HepG2 (cell line): ENCODE measurements around the gene PGS1. TPM values are rescaled to one million over a fixed set of nuclear protein-coding genes. Genes with fewer than 3 reads are reported as not detected.

Experiments used
- FOXP1 ChIP-seq, 2 experiments: fragments of 450-650 bp in 1 of 2; IDR thresholded peaks; 2 replicates each; pipeline ENCODE4 v1.6.1; 2017 to 2018; ENCODE audit warnings: antibody characterized with exemption in 1 of 2
- GABPA ChIP-seq, 2 experiments: IDR thresholded peaks; 2 replicates each; pipeline ENCODE4 v1.6.1; 2011 to 2016; ENCODE audit warnings: low read depth in 2 of 2, low read length in 1 of 2, missing biosample characterization in 1 of 2, missing genetic modification characterization in 1 of 2
- KDM1A ChIP-seq: IDR thresholded peaks from 2 replicates; pipeline ENCODE4 v1.6.1; 2016; ENCODE audit warnings: missing compliant biosample characterization
- KLF13 ChIP-seq: sonication (generic); formaldehyde crosslinking; IDR thresholded peaks from 2 replicates; pipeline ENCODE4 v1.4.0; 2020; ENCODE audit warnings: mild to moderate bottlenecking, missing genetic modification reagents
- REL ChIP-seq: sonication (generic); formaldehyde crosslinking; conservative IDR thresholded peaks from 2 replicates; pipeline ENCODE4 v1.8.0; 2022; ENCODE audit warnings: mild to moderate bottlenecking, missing genetic modification reagents, moderate library complexity
- RFX3 ChIP-seq: IDR thresholded peaks from 2 replicates; pipeline ENCODE4 v1.6.1; 2016; ENCODE audit warnings: missing biosample characterization, missing genetic modification reagents
- RFXANK ChIP-seq: IDR thresholded peaks from 2 replicates; pipeline ENCODE4 v1.6.1; 2016
- TBX2 ChIP-seq: sonication (generic); formaldehyde crosslinking; IDR thresholded peaks from 2 replicates; pipeline ENCODE4 v1.5.0; 2020; ENCODE audit warnings: missing genetic modification reagents, mild to moderate bottlenecking, borderline replicate concordance
- TP53 ChIP-seq: sonication (generic); formaldehyde crosslinking; conservative IDR thresholded peaks from 2 replicates; pipeline ENCODE4 v1.4.0; 2020; ENCODE audit warnings: missing genetic modification reagents
- ZFP36 ChIP-seq: fragments of 150-350 bp; IDR thresholded peaks from 2 replicates; pipeline ENCODE4 v1.6.1; 2018; ENCODE audit warnings: borderline replicate concordance, low read length, low read depth; ENCODE audit not compliant: partially characterized antibody
- ZNF331 ChIP-seq: sonication (generic); formaldehyde crosslinking; IDR thresholded peaks from 2 replicates; pipeline ENCODE4 v1.4.0; 2020; ENCODE audit warnings: missing genetic modification reagents
- ZNF570 ChIP-seq: sonication (generic); formaldehyde crosslinking; IDR thresholded peaks from 2 replicates; pipeline ENCODE4 v1.4.0; 2020; ENCODE audit warnings: mild to moderate bottlenecking, missing genetic modification reagents, borderline replicate concordance
- ZNF709 ChIP-seq: sonication (generic); formaldehyde crosslinking; IDR thresholded peaks from 2 replicates; pipeline ENCODE4 v1.5.0; 2020; ENCODE audit warnings: mild to moderate bottlenecking, missing genetic modification reagents
- ZNF792 ChIP-seq: IDR thresholded peaks from 2 replicates; pipeline ENCODE4 v1.6.1; 2016
- ZSCAN25 ChIP-seq: sonication (generic); formaldehyde crosslinking; IDR thresholded peaks from 2 replicates; pipeline ENCODE4 v1.8.0; 2022; ENCODE audit warnings: mild to moderate bottlenecking, missing genetic modification reagents
- polyA plus RNA-seq, 8 experiments: library from polyadenylated mRNA; depleted of rRNA in 3 of 8; stranded (reverse) in 7 of 8; unstranded in 1 of 8; fragments of >200 nt; fragmentation: Illumina TruSeq in 4 of 8; extraction: Trizol in 4 of 8; gene quantifications; 2 replicates each; pipeline versions ENCODE4 v1.2.1 to v1.2.3, GENCODE V29; 2011 to 2016; ENCODE audit warnings: low read depth in 4 of 8, missing spikeins in 1 of 8, mixed read lengths in 1 of 8; ENCODE audit not compliant: insufficient read depth in 1 of 8
- total RNA-seq, 5 experiments: library from RNA; depleted of rRNA; stranded (reverse); fragments of >200 nt; fragmentation: Illumina TruSeq; extraction: Trizol; gene quantifications; 2 replicates each; pipeline ENCODE4 v1.2.3, GENCODE V29; 2016; ENCODE audit warnings: low read depth in 1 of 5
- TF ChIP-seq, protein P1 (sequence below): sonication (generic); formaldehyde crosslinking; IDR thresholded peaks from 2 replicates; pipeline ENCODE4 v1.8.1; 2023; ENCODE audit warnings: mild to moderate bottlenecking, inconsistent platforms, moderate library complexity, missing genetic modification reagents, borderline replicate concordance
- TF ChIP-seq, protein P2 (sequence below): sonication (generic); formaldehyde crosslinking; IDR thresholded peaks from 2 replicates; pipeline ENCODE4 v1.4.0; 2020; ENCODE audit warnings: missing genetic modification reagents, borderline replicate concordance
- TF ChIP-seq, protein P3 (sequence below): IDR thresholded peaks from 2 replicates; pipeline ENCODE4 v1.6.1; 2012; ENCODE audit warnings: low read length, improper control_type of control experiment
- TF ChIP-seq, protein P4 (sequence below): sonication (generic); formaldehyde crosslinking; IDR thresholded peaks from 2 replicates; pipeline ENCODE4 v1.5.0; 2020; ENCODE audit warnings: missing genetic modification reagents

Gene PGS1
- total and polyA plus RNA-seq, 2 of the 13 experiments (the other 11 are each of a cell fraction or from before 2014, with no cell fraction given), result 25.9 to 31.5 TPM

GRCh38 chr17:78355045-78355641, 23.3 kb upstream of the PGS1 start (continued):
- TF ChIP-seq, protein P1, sequence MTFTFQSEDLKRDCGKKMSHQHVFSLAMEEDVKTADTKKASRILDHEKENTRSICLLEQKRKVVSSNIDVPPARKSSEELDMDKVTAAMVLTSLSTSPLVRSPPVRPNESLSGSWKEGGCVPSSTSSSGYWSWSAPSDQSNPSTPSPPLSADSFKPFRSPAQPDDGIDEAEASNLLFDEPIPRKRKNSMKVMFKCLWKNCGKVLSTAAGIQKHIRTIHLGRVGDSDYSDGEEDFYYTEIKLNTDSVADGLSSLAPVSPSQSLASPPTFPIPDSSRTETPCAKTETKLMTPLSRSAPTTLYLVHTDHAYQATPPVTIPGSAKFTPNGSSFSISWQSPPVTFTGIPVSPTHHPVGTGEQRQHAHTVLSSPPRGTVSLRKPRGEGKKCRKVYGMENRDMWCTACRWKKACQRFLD (CRISPR knock-in tag), result no peak
- no peak for TF ChIP-seq ZNF570 (CRISPR knock-in tag)
- TF ChIP-seq, protein P2, sequence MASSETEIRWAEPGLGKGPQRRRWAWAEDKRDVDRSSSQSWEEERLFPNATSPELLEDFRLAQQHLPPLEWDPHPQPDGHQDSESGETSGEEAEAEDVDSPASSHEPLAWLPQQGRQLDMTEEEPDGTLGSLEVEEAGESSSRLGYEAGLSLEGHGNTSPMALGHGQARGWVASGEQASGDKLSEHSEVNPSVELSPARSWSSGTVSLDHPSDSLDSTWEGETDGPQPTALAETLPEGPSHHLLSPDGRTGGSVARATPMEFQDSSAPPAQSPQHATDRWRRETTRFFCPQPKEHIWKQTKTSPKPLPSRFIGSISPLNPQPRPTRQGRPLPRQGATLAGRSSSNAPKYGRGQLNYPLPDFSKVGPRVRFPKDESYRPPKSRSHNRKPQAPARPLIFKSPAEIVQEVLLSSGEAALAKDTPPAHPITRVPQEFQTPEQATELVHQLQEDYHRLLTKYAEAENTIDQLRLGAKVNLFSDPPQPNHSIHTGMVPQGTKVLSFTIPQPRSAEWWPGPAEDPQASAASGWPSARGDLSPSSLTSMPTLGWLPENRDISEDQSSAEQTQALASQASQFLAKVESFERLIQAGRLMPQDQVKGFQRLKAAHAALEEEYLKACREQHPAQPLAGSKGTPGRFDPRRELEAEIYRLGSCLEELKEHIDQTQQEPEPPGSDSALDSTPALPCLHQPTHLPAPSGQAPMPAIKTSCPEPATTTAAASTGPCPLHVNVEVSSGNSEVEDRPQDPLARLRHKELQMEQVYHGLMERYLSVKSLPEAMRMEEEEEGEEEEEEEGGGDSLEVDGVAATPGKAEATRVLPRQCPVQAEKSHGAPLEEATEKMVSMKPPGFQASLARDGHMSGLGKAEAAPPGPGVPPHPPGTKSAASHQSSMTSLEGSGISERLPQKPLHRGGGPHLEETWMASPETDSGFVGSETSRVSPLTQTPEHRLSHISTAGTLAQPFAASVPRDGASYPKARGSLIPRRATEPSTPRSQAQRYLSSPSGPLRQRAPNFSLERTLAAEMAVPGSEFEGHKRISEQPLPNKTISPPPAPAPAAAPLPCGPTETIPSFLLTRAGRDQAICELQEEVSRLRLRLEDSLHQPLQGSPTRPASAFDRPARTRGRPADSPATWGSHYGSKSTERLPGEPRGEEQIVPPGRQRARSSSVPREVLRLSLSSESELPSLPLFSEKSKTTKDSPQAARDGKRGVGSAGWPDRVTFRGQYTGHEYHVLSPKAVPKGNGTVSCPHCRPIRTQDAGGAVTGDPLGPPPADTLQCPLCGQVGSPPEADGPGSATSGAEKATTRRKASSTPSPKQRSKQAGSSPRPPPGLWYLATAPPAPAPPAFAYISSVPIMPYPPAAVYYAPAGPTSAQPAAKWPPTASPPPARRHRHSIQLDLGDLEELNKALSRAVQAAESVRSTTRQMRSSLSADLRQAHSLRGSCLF (CRISPR knock-in tag), result no peak
- TF ChIP-seq RFXANK (CRISPR knock-in tag), result no peak
- no peak for TF ChIP-seq ZSCAN25 (CRISPR knock-in tag)
- no peak for TF ChIP-seq REL (CRISPR knock-in tag)
- TF ChIP-seq TP53 (CRISPR knock-in tag), result no peak
- TF ChIP-seq RFX3 (CRISPR knock-in tag), result no peak
- TF ChIP-seq, protein P3, sequence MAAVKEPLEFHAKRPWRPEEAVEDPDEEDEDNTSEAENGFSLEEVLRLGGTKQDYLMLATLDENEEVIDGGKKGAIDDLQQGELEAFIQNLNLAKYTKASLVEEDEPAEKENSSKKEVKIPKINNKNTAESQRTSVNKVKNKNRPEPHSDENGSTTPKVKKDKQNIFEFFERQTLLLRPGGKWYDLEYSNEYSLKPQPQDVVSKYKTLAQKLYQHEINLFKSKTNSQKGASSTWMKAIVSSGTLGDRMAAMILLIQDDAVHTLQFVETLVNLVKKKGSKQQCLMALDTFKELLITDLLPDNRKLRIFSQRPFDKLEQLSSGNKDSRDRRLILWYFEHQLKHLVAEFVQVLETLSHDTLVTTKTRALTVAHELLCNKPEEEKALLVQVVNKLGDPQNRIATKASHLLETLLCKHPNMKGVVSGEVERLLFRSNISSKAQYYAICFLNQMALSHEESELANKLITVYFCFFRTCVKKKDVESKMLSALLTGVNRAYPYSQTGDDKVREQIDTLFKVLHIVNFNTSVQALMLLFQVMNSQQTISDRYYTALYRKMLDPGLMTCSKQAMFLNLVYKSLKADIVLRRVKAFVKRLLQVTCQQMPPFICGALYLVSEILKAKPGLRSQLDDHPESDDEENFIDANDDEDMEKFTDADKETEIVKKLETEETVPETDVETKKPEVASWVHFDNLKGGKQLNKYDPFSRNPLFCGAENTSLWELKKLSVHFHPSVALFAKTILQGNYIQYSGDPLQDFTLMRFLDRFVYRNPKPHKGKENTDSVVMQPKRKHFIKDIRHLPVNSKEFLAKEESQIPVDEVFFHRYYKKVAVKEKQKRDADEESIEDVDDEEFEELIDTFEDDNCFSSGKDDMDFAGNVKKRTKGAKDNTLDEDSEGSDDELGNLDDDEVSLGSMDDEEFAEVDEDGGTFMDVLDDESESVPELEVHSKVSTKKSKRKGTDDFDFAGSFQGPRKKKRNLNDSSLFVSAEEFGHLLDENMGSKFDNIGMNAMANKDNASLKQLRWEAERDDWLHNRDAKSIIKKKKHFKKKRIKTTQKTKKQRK, result no peak
- TF ChIP-seq FOXP1 (IDR thresholded peaks at IDR 0.05), result no peak
- peak; percentile 75 for TF ChIP-seq FOXP1 (CRISPR knock-in tag; IDR thresholded peaks at IDR 0.05)
- TF ChIP-seq ZNF709, result no peak
- no peak; the same call in 1 of the 2 replicates for TF ChIP-seq ZNF792
- no peak for TF ChIP-seq ZFP36
- TF ChIP-seq KDM1A (CRISPR knock-in tag), result no peak
- TF ChIP-seq ZNF331 (CRISPR knock-in tag), result peak; percentile 10; the same call in 1 of the 2 replicates
- TF ChIP-seq KLF13 (CRISPR knock-in tag), result no peak
- peak; percentile 76 for TF ChIP-seq TBX2 (CRISPR knock-in tag)
- no peak for TF ChIP-seq GABPA (IDR thresholded peaks at IDR 0.05; ENCODE audit: low read depth, low read length)
- no peak for TF ChIP-seq GABPA (CRISPR knock-in tag; IDR thresholded peaks at IDR 0.05; ENCODE audit: low read depth)
- TF ChIP-seq, protein P4, sequence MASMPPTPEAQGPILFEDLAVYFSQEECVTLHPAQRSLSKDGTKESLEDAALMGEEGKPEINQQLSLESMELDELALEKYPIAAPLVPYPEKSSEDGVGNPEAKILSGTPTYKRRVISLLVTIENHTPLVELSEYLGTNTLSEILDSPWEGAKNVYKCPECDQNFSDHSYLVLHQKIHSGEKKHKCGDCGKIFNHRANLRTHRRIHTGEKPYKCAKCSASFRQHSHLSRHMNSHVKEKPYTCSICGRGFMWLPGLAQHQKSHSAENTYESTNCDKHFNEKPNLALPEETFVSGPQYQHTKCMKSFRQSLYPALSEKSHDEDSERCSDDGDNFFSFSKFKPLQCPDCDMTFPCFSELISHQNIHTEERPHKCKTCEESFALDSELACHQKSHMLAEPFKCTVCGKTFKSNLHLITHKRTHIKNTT (CRISPR knock-in tag), result no peak
